Kidney (tissue), 14 donors: Measurements from ENCODE around the gene SHISA6. TPM values are rescaled to one million over a fixed set of nuclear protein-coding genes. Genes with fewer than 3 reads are reported as not detected.

Experiments used
- DNase-seq, 5 donors: peaks; one replicate each; pipeline ENCODE4 v3.0.0-alpha.2; 2013 to 2020
- FAIRE-seq: peaks from 2 replicates; lab custom pipeline; 2012; peaks lifted over from hg19 to GRCh38; lab: Jason Lieb, UNC
- H3K27ac ChIP-seq, 2 donors: one replicate each; pipeline ENCODE4 v1.7.0; 2013; ENCODE audit warnings: low read depth in 2 of 2, low read length in 2 of 2, inconsistent platforms in 1 of 2
- H3K27me3 ChIP-seq: one replicate; pipeline ENCODE4 v1.7.1; 2013; ENCODE audit warnings: low read length, inconsistent platforms; ENCODE audit not compliant: control insufficient read depth, insufficient read depth
- H3K36me3 ChIP-seq, 3 donors: one replicate each; pipeline versions ENCODE4 v1.7.0 to v1.7.1; 2013; ENCODE audit warnings: low read length in 3 of 3, control low read depth in 1 of 3, inconsistent platforms in 1 of 3; ENCODE audit not compliant: insufficient read depth in 3 of 3, control insufficient read depth in 2 of 3
- H3K4me1 ChIP-seq, 3 donors: one replicate each; pipeline versions ENCODE4 v1.7.0 to v1.7.1; 2013; ENCODE audit warnings: low read length in 3 of 3, inconsistent platforms in 1 of 3, low read depth in 1 of 3; ENCODE audit not compliant: control insufficient read depth in 2 of 3, insufficient read depth in 2 of 3
- H3K4me3 ChIP-seq, 3 donors: one replicate each; pipeline versions ENCODE4 v1.7.0 to v1.8.1; 2013; ENCODE audit warnings: low read length in 3 of 3, control low read depth in 1 of 3, inconsistent platforms in 1 of 3
- H3K9ac ChIP-seq, 3 donors: one replicate each; pipeline versions ENCODE4 v1.7.0 to v1.7.1; 2013; ENCODE audit warnings: low read length in 3 of 3, control low read depth in 1 of 3, inconsistent platforms in 1 of 3
- H3K9me3 ChIP-seq, 3 donors: one replicate each; pipeline versions ENCODE4 v1.7.0 to v1.7.1; 2013; ENCODE audit warnings: low read length in 3 of 3, control low read depth in 1 of 3, inconsistent platforms in 1 of 3; ENCODE audit not compliant: control insufficient read depth in 2 of 3, insufficient read depth in 1 of 3
- CTCF ChIP-seq: IDR thresholded peaks from 3 replicates; pipeline ENCODE4 v1.5.1; 2012; ENCODE audit warnings: mild to moderate bottlenecking, moderate library complexity, borderline replicate concordance; ENCODE audit not compliant: insufficient read depth; ENCODE audit errors: extremely low read depth
- intact Hi-C: fragments of 100-400 bp; cut with DNase I; formaldehyde crosslinking; loops from one replicate; pipeline ENCODE4 v1.11.1; 2022
- polyA plus RNA-seq: library from polyadenylated mRNA; stranded (reverse); fragments of 350-450 nt; fragmentation: Illumina TruSeq; extraction: RNeasy Lipid Tissue Mini Kit (QIAGEN cat#74804); gene quantifications from one replicate; pipeline ENCODE4 v1.2.3, GENCODE V29; 2014; ENCODE audit warnings: low read depth, low replicate concordance; ENCODE audit not compliant: insufficient read depth
- total RNA-seq: library from RNA; stranded (reverse); fragmentation: NEBNext Ultra II Directional; extraction: Animal tissue kit (Norgen Biotek cat#: 25700); gene quantifications from one replicate; pipeline ENCODE4 v1.2.1, GENCODE V29; 2021
- donor health status: control.
- donor health status: control.
- donor health status: control.
- donor health status: control.
- donor health status: control.
- donor health status: DM: yes; HTN: yes; CAD: no.
- donor health status: Normal renal cell carcinoma (clear cell type).

The SHISA6 gene
- total and polyA plus RNA-seq, 2 donors from 2014 or later: 0.84 to 1.0 TPM

DNA sequence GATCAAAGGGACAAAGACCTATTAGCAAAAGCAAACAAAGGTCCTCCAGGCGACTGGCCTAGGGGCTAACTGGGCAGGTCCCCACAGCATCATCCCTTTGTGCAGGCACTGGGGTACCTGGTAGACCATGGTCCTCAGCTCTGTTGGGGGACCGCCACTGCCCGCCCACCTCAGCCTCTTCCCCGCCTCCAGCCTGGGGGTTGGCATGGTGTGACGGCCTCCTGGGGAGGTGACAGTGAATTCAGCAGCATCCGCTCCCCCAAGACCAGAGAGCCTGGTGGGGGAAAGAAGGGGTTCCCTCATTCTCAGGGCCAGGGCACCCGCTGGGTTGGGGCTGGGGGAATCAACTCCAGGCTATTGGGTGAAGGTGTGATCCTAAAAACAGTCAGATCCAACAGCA lies 318.6 kb downstream of the SHISA6 start:
- no peaks in the 10 kb centered on the region for H3K4me1 ChIP-seq
- H3K9ac ChIP-seq: no peak overlapping the region
- no peak for TF ChIP-seq CTCF
- no peaks in the 10 kb centered on the region for H3K9me3 ChIP-seq
- intact Hi-C loops: no loop called here
- no peak for DNase-seq
- H3K36me3 ChIP-seq: no peaks in the 10 kb centered on the region
- no peak overlapping the region for H3K4me3 ChIP-seq
- no peaks in the 10 kb centered on the region for H3K27me3 ChIP-seq
- FAIRE-seq: no peak
- H3K27ac ChIP-seq: no peak overlapping the region

GRCh38 chr17:11561281-11561680 lies 320.3 kb downstream of the SHISA6 start:
- H3K4me1 ChIP-seq: no peaks in the 10 kb centered on the region
- H3K27me3 ChIP-seq: no peaks in the 10 kb centered on the region
- TF ChIP-seq CTCF: no peak
- intact Hi-C loops: no loop called here
- no peak overlapping the region for H3K9ac ChIP-seq
- no peaks in the 10 kb centered on the region for H3K36me3 ChIP-seq
- no peak overlapping the region for H3K4me3 ChIP-seq
- no peak for DNase-seq
- FAIRE-seq: no peak
- no peaks in the 10 kb centered on the region for H3K9me3 ChIP-seq
- H3K27ac ChIP-seq: no peak overlapping the region

- TF ChIP-seq CTCF: no peak
- H3K27me3 ChIP-seq: no peaks in the 10 kb centered on the region
- no peak overlapping the region for H3K27ac ChIP-seq
- DNase-seq (no peak), FAIRE-seq (no peak)
- no peaks in the 10 kb centered on the region for H3K4me1 ChIP-seq
- no peak overlapping the region for H3K9ac ChIP-seq
- H3K9me3 ChIP-seq: no peaks in the 10 kb centered on the region
- intact Hi-C loops: no loop called here
- H3K4me3 ChIP-seq: no peak overlapping the region
- no peaks in the 10 kb centered on the region for H3K36me3 ChIP-seq
Measured at GRCh38 chr17:11561702-11562101, 320.7 kb downstream of the SHISA6 start.

DNA sequence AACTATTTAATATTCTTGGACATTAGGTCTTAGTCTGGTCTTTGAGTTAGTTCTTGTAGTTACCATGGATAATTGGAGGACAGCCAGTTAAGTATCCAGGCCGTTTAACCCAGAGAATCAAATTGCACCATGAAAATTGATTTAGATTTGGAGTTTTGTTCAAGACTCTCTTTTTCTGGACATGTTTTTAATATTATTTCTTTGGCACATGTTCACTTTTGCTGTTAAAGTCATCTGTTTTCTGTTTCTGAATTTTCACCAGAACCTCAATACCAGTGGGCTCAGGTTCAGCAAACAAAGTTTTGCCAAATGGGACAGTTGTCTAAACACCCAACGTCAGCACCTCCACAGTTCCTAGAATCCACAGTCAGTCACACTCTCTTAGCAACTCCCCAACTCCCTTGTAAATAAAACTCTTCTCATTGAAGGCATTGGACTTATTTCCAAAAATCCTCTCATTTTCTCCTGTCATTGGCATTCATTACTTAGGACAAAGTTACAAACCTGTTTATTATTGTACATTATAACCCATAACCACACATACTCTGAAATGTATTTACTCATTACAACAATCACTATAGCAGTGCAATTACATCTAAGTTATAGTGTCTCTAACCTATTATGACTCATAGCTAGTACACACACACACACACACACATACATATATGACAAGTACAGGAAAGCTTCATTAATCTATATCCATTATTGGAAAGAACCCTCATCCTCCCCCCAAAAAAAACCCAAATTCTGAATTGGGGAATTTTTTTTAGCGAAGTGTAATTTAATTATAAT lies 323.8 kb downstream of the SHISA6 start:
- H3K9me3 ChIP-seq: no peaks in the 10 kb centered on the region
- FAIRE-seq (no peak), DNase-seq (peak in 1 of 5 donors; percentile 20)
- no peak overlapping the region for H3K4me3 ChIP-seq
- intact Hi-C loops: no loop called here
- H3K27ac ChIP-seq: no peak overlapping the region
- TF ChIP-seq CTCF: no peak
- no peak overlapping the region for H3K9ac ChIP-seq
- H3K4me1 ChIP-seq: no peaks in the 10 kb centered on the region
- no peaks in the 10 kb centered on the region for H3K27me3 ChIP-seq
- no peaks in the 10 kb centered on the region for H3K36me3 ChIP-seq
